Choroid plexus epithelial cell (primary cell): ENCODE data around the gene INTS3.
"Not testable (repeated sequence)": the region's sequence is repeated elsewhere in the genome, so short reads cannot be mapped to it uniquely, and the experiment has no call there.

Experiments
- DNase-seq: peaks from one replicate; pipeline ENCODE4 v3.0.0-alpha.2; 2010; ENCODE audit warnings: low read depth
- H3K4me3 ChIP-seq: 2 replicates; pipeline ENCODE4 v1.5.1; 2011; ENCODE audit warnings: low read depth, mild to moderate bottlenecking, control low read depth, low read length, moderate library complexity
- CTCF ChIP-seq: conservative IDR thresholded peaks from 2 replicates; pipeline ENCODE4 v1.5.1; 2011; ENCODE audit warnings: low read depth, mild to moderate bottlenecking, control low read depth, inconsistent platforms, low read length, moderate library complexity

INTS3 gene

GRCh38 chr1:153711026-153711425, 16.8 kb upstream of the INTS3 start:
- no peak for TF ChIP-seq CTCF
- H3K4me3 ChIP-seq, result no peak overlapping the region
- no peak for DNase-seq

- not testable (repeated sequence) for DNase-seq, H3K4me3 ChIP-seq
Observed at GRCh38 chr1:153716211-153716610, 11.6 kb upstream of the INTS3 start.

- no peak for DNase-seq
- H3K4me3 ChIP-seq, result no peak overlapping the region
- no peak for TF ChIP-seq CTCF
Observed at GRCh38 chr1:153717330-153717729, 10.5 kb upstream of the INTS3 start.

- TF ChIP-seq CTCF, result no peak
- no peak for DNase-seq
- H3K4me3 ChIP-seq, result no peak overlapping the region
Observed at GRCh38 chr1:153723687-153724086, 4.2 kb upstream of the INTS3 start.

- not testable (repeated sequence) for DNase-seq, H3K4me3 ChIP-seq
Observed at GRCh38 chr1:153724634-153725033, 3.2 kb upstream of the INTS3 start.

GRCh38 chr1:153728305-153729066, 636 bp downstream of the INTS3 start:
- DNase-seq, result peak; percentile 41
- no peak for TF ChIP-seq CTCF

GRCh38 chr1:153730468-153730988, 2.7 kb downstream of the INTS3 start:
- H3K4me3 ChIP-seq, result no peak overlapping the region
- no peak for TF ChIP-seq CTCF
- no peak for DNase-seq

More at GRCh38 chr1:153728305-153729066, 636 bp downstream of the INTS3 start:
- peak overlapping the region; percentile 81 for H3K4me3 ChIP-seq

GRCh38 chr1:153733970-153734369, 6.1 kb downstream of the INTS3 start:
- H3K4me3 ChIP-seq, result no peak overlapping the region
- DNase-seq, result no peak
- TF ChIP-seq CTCF, result no peak
